Measurements from ENCODE around the gene EPHB1.

DNA sequence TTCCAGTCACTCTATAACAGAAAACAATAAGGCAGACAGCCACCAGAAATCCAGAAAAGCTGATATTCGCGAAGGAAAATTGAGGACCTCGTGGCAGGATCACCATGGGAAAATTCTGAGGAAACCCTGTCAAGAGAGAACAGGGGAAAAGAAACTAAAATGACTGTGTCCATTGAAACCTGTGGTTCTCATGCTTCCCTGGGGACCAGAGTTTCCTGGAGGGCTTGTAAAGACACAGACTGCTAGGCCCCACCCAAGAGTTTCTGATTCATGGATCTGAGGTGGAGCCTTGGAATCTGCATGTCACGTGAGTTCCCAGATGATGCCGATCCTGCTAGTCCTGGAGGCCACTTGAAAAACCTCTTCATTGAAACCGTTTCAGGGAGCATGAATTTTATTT lies 420.5 kb downstream of the EPHB1 start:
- TF ChIP-seq EZH2 (IDR thresholded peaks at IDR 0.05) (no peak), POLR2AphosphoS5 (IDR thresholded peaks at IDR 0.05; ENCODE audit: borderline replicate concordance, low read depth, low read length) (no peak)
